ENCODE results near the gene LCNL1.

GRCh38 chr9:136997830-136998234 lies 15.0 kb downstream of the LCNL1 start:
- TF ChIP-seq CTCF (IDR thresholded peaks at IDR 0.05; ENCODE audit: low read depth, low read length, poor library complexity, severe bottlenecking) (no peak), EZH2phosphoT487 (IDR thresholded peaks at IDR 0.05; ENCODE audit: borderline replicate concordance, low read length) (no peak)

Data from DOHH2 (cell line).